Measurements from ENCODE around the gene WDR17.
"Not testable (repeated sequence)": the region's sequence is repeated elsewhere in the genome, so short reads cannot be mapped to it uniquely, and the experiment has no call there.

WDR17 gene

DNA sequence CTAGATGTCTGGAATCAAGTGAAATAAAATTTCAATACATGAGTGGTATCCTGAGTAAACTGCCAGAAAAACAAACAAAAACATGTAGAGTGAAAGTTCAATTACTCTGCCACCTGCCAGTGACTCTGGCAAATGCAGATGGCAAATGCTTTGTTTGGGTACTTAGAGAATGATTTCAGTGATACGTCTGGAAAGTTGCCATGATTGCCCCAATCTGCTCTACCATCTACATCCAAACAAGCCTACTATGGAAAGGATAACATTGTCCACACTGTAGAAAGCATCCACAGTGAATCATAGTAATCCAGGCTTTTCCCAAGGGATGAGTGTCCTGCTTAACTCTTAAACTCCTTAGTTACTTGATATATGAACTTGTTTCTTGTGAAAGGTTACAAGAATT, 126.3 kb downstream of the WDR17 start:
- no peak for DNase-seq (ENCODE audit: low spot score)

DNA sequence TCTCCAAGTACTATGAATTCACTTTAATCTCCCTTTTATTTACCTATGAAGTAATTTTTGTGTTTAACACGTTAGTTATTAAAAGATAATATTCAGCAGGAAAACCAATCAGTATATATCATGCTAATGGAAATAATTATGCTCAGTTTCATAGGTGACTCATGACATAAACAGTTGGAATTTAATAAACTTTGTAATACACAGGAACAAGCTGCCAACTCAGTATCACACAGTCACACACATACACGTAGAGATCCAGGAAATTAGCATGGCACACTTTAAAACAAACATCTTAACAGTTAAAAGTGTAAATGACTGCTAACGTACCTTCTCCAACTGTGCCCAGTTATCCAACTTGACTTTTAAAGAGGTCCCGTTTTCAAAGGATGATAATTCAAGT, 127.5 kb downstream of the WDR17 start:
- DNase-seq (ENCODE audit: low spot score) = no peak

DNA sequence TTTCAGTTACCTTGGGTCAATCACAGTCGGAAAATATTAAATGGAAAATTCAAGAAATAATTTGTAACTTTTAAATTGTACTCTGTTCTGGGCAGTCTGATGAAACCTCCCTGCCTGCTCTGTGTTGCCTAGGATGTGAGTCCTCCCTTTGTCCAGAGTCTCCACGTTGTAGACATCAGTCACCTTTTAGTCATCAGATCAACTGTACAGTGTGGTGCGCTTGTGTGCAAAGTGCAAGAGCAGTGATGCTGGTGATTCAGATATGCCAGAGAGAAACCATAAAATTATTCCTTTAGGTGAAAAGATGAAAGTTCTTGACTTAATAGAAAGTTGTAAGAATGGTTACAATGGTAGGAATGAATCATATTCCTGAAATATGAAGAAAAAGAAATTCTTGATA, 128.3 kb downstream of the WDR17 start:
- DNase-seq (ENCODE audit: low spot score) = no peak

DNA sequence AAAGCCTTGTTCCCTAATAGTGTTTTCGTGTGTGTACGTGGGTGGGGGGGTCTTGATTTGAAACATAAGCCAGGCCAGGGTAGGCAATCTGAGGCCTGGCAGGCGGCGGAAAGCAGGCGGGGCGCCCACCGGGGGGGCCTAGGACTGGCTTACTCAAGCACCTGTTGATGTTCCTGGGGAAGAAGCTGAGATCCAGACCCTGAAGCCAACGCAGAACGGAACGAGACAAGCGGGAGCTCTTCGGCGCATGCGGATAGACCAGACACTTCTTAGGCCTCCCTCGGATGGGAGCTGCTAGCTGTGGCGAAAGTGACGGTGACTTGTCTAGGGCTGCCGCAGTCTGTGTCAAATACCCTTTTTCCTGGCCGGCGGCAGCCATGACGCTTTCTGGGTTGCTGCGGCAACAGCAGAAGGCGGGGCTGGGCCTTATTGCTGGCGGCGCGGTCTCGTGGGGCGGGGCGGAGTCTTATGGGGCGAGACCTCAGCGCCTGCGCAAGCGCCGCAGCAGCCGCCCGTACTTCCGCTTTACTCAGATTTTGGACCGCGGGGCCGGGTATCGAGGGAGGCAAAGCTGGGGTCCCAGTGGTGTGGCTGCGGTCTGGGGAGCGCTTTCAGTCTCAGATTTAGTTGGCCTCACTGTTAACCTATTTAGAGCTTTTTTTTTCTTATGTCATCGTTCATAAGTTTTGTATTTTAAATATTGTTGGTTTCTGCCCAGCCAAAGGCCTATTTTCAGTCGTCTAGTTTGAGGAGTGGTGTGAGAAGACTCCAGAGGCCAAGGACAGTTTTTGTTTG, 129.7 kb downstream of the WDR17 start, which contains the start of gene SPATA4:
TSS of gene SPATA4 (minus strand) at position 402 of the 795 bp plus-strand sequence. CDS start at position 379, 23 bp downstream.
- DNase-seq (ENCODE audit: low spot score) = peak; percentile 93

DNA sequence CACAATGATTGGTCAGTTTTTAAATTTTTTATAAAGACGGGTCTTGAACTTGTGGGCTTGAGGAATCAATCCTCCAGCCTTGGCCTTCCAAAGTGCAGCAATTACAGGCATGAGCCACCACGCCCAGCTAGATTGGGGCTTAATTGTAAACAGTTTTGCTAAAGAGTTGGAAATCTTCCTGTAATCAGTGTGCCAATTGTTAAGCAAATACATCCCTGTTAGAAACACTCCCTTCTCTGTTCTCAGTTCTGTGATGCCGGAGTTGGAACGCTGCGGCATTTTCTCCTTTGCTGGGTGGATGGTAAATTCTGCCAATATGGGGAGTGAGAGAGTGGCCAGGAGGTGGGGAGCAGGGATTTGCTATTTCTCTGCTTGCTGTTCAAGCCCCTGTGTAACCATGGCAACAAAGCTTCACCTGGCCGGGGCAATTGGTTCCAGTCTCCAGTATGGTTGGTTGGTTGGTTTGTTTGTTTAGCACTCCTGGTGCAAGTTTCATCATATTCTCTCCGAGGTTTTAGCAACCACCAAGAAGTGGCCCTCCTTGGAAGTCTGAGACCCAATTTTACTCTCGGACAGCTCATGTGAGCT, 132.8 kb downstream of the WDR17 start:
- no peak for DNase-seq (ENCODE audit: low spot score)

DNA sequence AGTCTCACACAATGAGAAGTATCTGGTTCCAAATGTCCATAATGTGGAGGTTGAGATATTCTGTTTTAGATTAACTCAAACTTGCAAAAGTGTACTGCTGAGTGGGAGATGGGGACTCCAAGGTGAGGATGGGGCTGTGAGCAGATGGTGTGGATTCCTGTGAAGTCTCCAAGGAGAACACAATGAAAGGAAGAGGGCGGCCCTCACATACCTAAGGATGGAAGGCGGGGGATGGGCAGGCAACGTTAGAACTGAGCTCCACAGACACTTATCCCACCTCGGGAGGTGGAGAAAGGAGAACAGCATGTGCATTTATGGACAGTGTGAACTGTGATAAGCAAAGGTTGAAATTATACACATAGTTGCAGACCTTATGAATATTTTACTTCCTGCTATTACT, 139.7 kb downstream of the WDR17 start:
- no peak for DNase-seq (ENCODE audit: low spot score)

DNA sequence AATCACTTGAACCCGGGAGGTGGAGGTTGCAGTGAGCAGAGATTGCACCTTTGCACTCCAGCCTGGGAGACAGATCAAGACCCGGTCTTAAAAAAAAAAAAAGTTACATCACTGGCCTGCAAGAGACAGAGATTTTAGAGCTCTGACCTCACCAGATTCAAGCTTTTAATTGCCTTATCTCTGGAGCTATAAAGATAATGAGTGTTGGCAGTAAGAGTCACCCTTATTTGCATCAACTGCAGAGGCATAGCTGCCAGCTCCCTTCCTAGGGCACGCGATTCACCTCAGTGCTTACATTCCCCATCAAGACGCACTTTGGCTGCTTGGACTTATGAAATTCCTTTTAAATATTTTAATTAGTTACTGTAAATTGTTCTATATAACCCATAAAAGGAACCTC, 142.2 kb downstream of the WDR17 start:
- no peak for DNase-seq (ENCODE audit: low spot score)

DNA sequence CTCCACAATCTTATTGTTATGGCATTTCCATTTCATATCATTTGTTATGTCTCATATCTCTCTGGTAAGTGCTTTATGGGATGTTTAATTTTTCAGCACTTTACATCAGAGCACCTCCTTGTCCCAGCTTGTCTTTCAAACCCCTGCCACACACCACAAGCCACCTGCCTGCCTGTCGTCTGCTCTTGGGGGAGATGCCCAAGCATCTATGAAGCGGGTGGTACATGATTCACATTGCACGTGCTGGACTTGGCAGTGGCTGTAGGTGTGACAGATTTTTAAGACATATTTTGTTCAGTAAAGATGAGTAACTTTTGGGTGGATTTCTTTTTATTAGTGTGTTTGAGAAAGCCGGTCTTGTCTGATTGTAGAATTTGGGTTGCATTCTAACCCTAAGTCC, 143.9 kb downstream of the WDR17 start:
- DNase-seq (ENCODE audit: low spot score) = no peak

DNA sequence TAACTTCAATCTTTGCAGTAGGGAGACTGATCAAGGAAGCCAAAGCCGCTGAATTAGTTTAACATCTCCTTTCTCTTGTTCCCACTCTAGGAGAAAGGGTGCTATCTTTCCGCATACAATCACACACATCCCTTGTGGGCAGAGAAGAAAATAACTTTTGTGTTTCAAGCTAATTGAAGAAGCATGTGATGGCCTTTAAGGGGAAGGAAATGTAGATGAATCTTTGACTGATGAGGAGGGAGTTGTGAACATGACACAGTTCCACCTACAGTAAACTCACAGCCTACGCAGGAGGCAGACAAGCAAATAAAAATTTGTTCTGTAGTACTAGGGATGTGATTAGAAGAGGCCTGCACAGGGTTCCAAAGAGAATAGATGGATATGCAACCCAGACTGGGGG, 144.5 kb downstream of the WDR17 start:
- DNase-seq (ENCODE audit: low spot score) = no peak

DNA sequence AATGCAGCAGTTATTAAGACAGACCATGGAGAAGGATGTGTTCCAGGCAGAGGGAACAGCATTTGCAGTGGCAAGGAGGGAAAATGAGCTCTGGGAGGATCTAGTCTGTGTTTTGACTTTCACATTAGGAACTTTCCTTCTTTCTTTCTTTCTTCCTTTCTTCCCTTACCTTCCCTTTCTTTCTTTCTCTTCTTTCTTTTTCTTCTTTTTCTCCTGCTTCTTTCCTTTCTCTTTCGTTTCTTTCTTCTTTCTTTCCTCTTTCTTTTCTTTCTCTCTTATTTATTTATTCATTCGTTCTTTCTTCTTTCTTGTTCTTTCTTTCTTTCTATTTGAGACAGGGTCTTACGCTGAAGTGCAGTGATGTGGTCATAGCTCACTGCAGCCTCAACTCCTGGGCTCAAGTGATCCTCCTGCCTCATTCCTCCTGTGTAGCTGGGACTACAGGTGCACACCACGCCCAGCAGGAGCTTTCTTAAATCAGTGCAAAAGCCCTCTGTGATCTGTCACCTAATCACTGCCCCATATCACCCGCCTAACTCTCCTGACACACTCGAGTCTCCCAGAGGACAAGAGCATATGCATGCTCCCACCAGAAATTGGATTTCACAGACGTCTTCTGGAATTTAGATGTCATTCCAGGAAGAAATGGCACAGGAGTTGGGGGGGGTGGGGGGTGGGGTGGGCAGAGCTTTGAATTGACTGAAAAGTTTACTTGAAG, 145.1 kb downstream of the WDR17 start:
- no peak for DNase-seq (ENCODE audit: low spot score)

DNA sequence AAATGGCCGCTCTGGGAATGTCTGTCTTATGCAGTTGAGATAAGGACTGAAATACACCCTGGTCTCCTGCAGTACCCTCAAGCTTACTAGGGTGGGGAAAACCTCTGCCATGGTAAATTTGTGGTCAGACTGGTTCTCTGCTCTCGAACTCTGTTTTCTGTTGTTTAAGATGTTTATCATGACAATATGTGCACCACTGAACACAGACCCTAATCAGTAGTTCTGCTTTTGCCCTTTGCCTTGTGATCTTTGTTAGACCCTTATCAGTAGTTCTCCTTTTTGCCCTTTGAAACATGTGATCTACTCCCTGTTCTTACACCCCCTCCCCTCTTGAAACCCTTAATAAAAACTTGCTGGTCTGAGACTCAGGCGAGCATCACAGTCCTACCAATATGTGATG, 146.7 kb downstream of the WDR17 start:
- DNase-seq (ENCODE audit: low spot score) = not testable (repeated sequence)

DNA sequence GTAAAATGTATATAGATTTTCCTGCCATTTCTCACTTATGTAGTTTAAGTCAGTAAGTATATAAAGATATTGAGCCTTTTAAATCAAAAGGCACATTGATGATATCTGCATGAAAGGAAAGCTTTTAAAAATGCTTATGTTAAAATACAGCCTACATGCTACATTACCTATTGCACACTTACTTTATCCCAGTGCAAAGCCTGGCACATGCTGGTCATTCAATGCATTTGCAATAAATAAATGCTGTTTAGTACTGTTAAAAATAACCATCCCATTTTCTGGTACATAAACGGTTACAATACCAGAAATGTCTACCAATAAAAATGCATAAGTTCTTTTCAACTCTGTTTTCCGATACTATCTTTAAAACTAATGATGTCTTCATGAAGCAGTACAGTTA, 151.9 kb downstream of the WDR17 start:
- no peak for DNase-seq (ENCODE audit: low spot score)

DNA sequence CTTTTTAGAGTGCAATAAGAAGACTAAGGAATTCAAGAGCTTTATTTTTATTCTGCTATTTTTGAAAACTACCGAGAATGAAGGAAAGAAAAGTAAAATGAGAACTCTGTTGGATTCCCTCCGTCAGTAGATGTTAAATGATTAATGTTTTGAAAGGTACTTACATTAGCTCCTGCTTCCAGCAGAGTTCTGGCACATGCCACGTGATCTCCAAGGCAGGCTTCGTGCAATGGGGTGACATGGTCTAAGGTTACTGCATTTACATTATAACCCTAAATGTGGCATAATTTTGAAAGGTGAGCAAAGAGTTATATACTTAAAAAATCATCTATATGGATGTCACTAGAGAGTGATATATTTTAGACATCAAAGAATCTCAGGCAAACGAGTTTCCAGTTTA, 156.5 kb downstream of the WDR17 start:
- no peak for DNase-seq (ENCODE audit: low spot score)

DNA sequence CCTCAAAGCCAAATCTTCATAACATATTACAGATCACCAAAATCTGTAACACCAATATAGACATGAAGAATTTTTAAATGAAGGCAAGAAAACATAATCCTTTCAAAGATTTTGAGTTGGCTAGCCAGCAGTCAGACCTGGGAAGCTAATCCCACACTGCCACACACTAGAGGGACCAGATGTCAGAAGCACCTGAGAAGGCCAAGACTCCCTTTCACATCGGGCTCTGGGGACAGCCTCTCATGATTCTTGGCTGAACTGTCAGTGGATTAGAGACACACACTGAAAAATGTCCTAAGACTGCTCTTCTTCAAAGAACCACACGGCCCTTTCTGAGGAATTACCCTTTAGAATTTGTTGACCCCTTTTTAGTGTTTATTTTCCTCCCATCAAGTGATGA, 157.9 kb downstream of the WDR17 start:
- no peak for DNase-seq (ENCODE audit: low spot score)

DNA sequence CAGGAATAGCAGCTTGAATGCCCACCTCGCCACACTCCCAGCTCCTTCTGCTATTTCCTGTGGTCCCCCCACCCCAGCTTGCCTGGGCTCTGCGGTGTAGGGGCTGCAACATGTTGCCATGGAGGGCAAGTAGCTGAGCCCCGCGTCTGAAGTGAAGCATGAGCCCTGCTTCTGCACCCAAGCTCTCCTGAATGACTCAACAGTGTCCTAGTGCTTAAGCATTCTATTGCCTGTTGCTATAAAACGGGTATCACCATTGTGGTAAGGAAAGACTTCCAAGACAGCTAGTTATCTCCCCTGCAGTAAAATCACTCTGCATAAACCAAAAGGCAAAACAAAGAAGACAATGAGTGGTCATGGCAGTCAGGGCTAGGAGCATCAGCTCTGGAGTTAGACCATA, 161.1 kb downstream of the WDR17 start:
- no peak for DNase-seq (ENCODE audit: low spot score)

DNA sequence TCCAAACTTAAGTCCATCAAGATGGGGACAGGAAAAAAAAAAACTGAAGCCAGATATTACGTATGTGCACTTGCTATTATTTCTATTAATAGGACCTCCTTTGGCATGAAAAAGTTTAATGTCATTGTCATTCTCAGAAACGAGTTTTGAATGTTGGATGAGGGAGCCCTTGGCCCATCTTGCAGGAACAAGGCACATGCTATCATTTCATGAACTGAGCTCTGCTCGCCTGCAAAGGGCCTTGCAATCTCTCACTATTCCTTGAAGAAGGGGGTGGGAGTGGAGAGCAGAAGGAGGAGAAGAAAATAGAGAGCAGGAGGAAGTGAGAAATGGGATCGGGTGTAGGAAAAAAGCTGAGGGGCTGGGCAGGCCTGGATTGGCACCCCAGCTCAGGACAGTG, 164.0 kb downstream of the WDR17 start:
- no peak for DNase-seq (ENCODE audit: low spot score)

Data from putamen (tissue), 1 donor.